K562 (cell line): ENCODE results near the gene MBD3.

ENCODE experiments used
- ASH1L ChIP-seq: fragments of 450-650 bp; IDR thresholded peaks from 2 replicates; pipeline ENCODE4 v1.6.1; 2018; ENCODE audit warnings: borderline replicate concordance, mild to moderate bottlenecking, low read depth; ENCODE audit not compliant: partially characterized antibody
- MCM5 ChIP-seq: fragments of 450-650 bp; IDR thresholded peaks from 2 replicates; pipeline ENCODE4 v1.6.1; 2016; ENCODE audit warnings: low read depth
- NR2C2 ChIP-seq, 2 experiments: fragments of 200-800 bp in 1 of 2; sonication (Bioruptor generic) in 1 of 2; sonication (generic) in 1 of 2; formaldehyde crosslinking in 1 of 2; IDR thresholded peaks; 2 replicates each; pipeline versions ENCODE4 v1.6.1 to v1.8.0; 2016 to 2022; ENCODE audit warnings: mild to moderate bottlenecking in 1 of 2, missing compliant biosample characterization in 1 of 2, missing genetic modification characterization in 1 of 2, missing genetic modification reagents in 1 of 2

GRCh38 chr19:1560286-1560882 lies 32.3 kb downstream of the MBD3 start:
- TF ChIP-seq ASH1L (no peak), NR2C2 (CRISPR knock-in tag; IDR thresholded peaks at IDR 0.05) (no peak), NR2C2 (tag; IDR thresholded peaks at IDR 0.05) (no peak), MCM5 (no peak)
